Keratinocyte (primary cell): ENCODE results near the gene HPCAL1. TPM values are rescaled to one million over a fixed set of nuclear protein-coding genes. Genes with fewer than 3 reads are reported as not detected.

Experiments used
- DNase-seq: peaks from one replicate; pipeline ENCODE4 v3.0.0-alpha.2; 2011; ENCODE audit warnings: low read depth, missing footprints, low spot score
- FAIRE-seq: peaks from 2 replicates; lab custom pipeline; 2011; peaks lifted over from hg19 to GRCh38; lab: Jason Lieb, UNC
- H2AFZ ChIP-seq: 2 replicates; pipeline ENCODE4 v1.6.0; 2012; ENCODE audit warnings: low read length, control low read depth, inconsistent platforms; ENCODE audit not compliant: control insufficient read depth
- H3K27ac ChIP-seq: 2 replicates; pipeline ENCODE4 v1.5.1; 2011; ENCODE audit warnings: low read length; ENCODE audit not compliant: control insufficient read depth, insufficient read depth
- H3K27me3 ChIP-seq: 3 replicates; pipeline ENCODE4 v1.6.0; 2011; ENCODE audit warnings: low read length; ENCODE audit not compliant: control insufficient read depth, insufficient read depth; ENCODE audit errors: extremely low read depth
- H3K36me3 ChIP-seq, 2 experiments: 2 replicates in 1 of 2; 3 replicates in 1 of 2; pipeline ENCODE4 v1.5.1; 2011; ENCODE audit warnings: low read length in 2 of 2, mild to moderate bottlenecking in 1 of 2; ENCODE audit not compliant: control insufficient read depth in 2 of 2, insufficient read depth in 2 of 2; ENCODE audit errors: extremely low read depth in 1 of 2
- H3K4me1 ChIP-seq: 3 replicates; pipeline ENCODE4 v1.5.1; 2011; ENCODE audit warnings: low read length; ENCODE audit not compliant: control insufficient read depth, insufficient read depth; ENCODE audit errors: extremely low read depth
- H3K4me2 ChIP-seq: 3 replicates; pipeline ENCODE4 v1.6.0; 2011; ENCODE audit warnings: low read depth, low read length; ENCODE audit not compliant: control insufficient read depth, insufficient read depth; ENCODE audit errors: extremely low read depth
- H3K4me3 ChIP-seq, 3 experiments: fragments of 200-600 bp in 1 of 3; sonication (generic) in 1 of 3; 2 replicates in 2 of 3; 3 replicates in 1 of 3; pipeline ENCODE4 v1.5.1; 2011 to 2016; ENCODE audit warnings: low read length in 3 of 3, mild to moderate bottlenecking in 3 of 3, control low read depth in 2 of 3, inconsistent platforms in 1 of 3, low read depth in 1 of 3, mixed read lengths in 1 of 3, mixed run types in 1 of 3, moderate library complexity in 1 of 3; ENCODE audit not compliant: control insufficient read depth in 2 of 3, insufficient read depth in 2 of 3; ENCODE audit errors: extremely low read depth in 1 of 3
- H3K79me2 ChIP-seq: 2 replicates; pipeline ENCODE4 v1.6.0; 2012; ENCODE audit warnings: low read length; ENCODE audit not compliant: control insufficient read depth, insufficient read depth
- H3K9ac ChIP-seq: 3 replicates; pipeline ENCODE4 v1.6.0; 2011; ENCODE audit warnings: low read length; ENCODE audit not compliant: control insufficient read depth, insufficient read depth; ENCODE audit errors: extremely low read depth
- H3K9me1 ChIP-seq: 3 replicates; pipeline ENCODE4 v1.6.0; 2011; ENCODE audit warnings: low read length; ENCODE audit not compliant: control insufficient read depth, insufficient read depth; ENCODE audit errors: extremely low read depth
- H3K9me3 ChIP-seq: 2 replicates; pipeline ENCODE4 v1.5.1; 2012; ENCODE audit warnings: low read depth, low read length; ENCODE audit not compliant: control insufficient read depth
- H4K20me1 ChIP-seq: 3 replicates; pipeline ENCODE4 v1.6.0; 2011; ENCODE audit warnings: low read length; ENCODE audit not compliant: control insufficient read depth, insufficient read depth; ENCODE audit errors: extremely low read depth
- EZH2 ChIP-seq: IDR thresholded peaks from one replicate; pipeline ENCODE4 v1.6.1; 2012; ENCODE audit warnings: inconsistent platforms, mild to moderate bottlenecking, low read length, moderate library complexity
- dilution Hi-C: fragments of 300-500 bp; cut with MboI; formaldehyde crosslinking; loops from one replicate; pipeline ENCODE4 v1.7.0; 2020; ENCODE audit warnings: low sequenced_read_pairs; ENCODE audit not compliant: extremely low pct_ligation_motif_present
- polyA plus RNA-seq, 5 experiments: library from polyadenylated mRNA; depleted of rRNA in 3 of 5; stranded (reverse) in 3 of 5; stranded (forward) in 1 of 5; unstranded in 1 of 5; fragments of >200 nt; gene quantifications; 1 replicate in 1 of 5; 2 replicates in 3 of 5; 3 replicates in 1 of 5; pipeline versions ENCODE4 v1.2.1 to v1.2.3, GENCODE V29; 2011 to 2012; ENCODE audit warnings: missing spikeins in 2 of 5, low read depth in 1 of 5, low replicate concordance in 1 of 5
- TF ChIP-seq, protein P1 (sequence below), 3 experiments: IDR thresholded peaks in 1 of 3; conservative IDR thresholded peaks in 1 of 3; optimal IDR thresholded peaks in 1 of 3; 2 replicates in 2 of 3; 3 replicates in 1 of 3; pipeline versions ENCODE3 to v1.5.1; 2011; ENCODE audit warnings: low read length in 3 of 3, mild to moderate bottlenecking in 3 of 3, moderate library complexity in 2 of 3, control low read depth in 1 of 3, inconsistent platforms in 1 of 3; ENCODE audit not compliant: insufficient read depth in 2 of 3; ENCODE audit errors: extremely low read depth in 1 of 3

Gene HPCAL1
- polyA plus RNA-seq, 1 donor (not counting 4 experiments of a cell fraction or from before 2014, with no cell fraction given) = 18.0 TPM

GRCh38 chr2:10301941-10302478, 694 bp upstream of the HPCAL1 start:
- no peak for FAIRE-seq
- H3K4me3 ChIP-seq = peak overlapping the region in 1 of 3 experiments; percentile 59
- H3K9me1 ChIP-seq = no peaks in the 10 kb centered on the region
- dilution Hi-C loops = no loop called here
- H4K20me1 ChIP-seq = peaks cover 9% of the 10 kb centered on the region
- H3K79me2 ChIP-seq = peaks cover 33% of the 10 kb centered on the region
- no peaks in the 10 kb centered on the region for H3K9me3 ChIP-seq
- no peak overlapping the region for H3K27ac ChIP-seq
- H2AFZ ChIP-seq = peak overlapping the region; percentile 46
- H3K36me3 ChIP-seq = no peaks in the 10 kb centered on the region
- TF ChIP-seq, protein P1, sequence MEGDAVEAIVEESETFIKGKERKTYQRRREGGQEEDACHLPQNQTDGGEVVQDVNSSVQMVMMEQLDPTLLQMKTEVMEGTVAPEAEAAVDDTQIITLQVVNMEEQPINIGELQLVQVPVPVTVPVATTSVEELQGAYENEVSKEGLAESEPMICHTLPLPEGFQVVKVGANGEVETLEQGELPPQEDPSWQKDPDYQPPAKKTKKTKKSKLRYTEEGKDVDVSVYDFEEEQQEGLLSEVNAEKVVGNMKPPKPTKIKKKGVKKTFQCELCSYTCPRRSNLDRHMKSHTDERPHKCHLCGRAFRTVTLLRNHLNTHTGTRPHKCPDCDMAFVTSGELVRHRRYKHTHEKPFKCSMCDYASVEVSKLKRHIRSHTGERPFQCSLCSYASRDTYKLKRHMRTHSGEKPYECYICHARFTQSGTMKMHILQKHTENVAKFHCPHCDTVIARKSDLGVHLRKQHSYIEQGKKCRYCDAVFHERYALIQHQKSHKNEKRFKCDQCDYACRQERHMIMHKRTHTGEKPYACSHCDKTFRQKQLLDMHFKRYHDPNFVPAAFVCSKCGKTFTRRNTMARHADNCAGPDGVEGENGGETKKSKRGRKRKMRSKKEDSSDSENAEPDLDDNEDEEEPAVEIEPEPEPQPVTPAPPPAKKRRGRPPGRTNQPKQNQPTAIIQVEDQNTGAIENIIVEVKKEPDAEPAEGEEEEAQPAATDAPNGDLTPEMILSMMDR (optimal IDR thresholded peaks at IDR 0.05 in 1 of 3, IDR thresholded peaks at IDR 0.05 in 1 of 3, conservative IDR thresholded peaks at IDR 0.05 in 1 of 3; ENCODE audit: extremely low read depth in 1 of 3, insufficient read depth in 2 of 3, low read length in 3 of 3) = no peak
- TF ChIP-seq EZH2 = no peak
- H3K9ac ChIP-seq = peak overlapping the region; percentile 15
- H3K4me2 ChIP-seq = peak overlapping the region; percentile 16
- no peaks in the 10 kb centered on the region for H3K27me3 ChIP-seq
- DNase-seq = no peak
- peaks cover 27% of the 10 kb centered on the region for H3K4me1 ChIP-seq

DNA sequence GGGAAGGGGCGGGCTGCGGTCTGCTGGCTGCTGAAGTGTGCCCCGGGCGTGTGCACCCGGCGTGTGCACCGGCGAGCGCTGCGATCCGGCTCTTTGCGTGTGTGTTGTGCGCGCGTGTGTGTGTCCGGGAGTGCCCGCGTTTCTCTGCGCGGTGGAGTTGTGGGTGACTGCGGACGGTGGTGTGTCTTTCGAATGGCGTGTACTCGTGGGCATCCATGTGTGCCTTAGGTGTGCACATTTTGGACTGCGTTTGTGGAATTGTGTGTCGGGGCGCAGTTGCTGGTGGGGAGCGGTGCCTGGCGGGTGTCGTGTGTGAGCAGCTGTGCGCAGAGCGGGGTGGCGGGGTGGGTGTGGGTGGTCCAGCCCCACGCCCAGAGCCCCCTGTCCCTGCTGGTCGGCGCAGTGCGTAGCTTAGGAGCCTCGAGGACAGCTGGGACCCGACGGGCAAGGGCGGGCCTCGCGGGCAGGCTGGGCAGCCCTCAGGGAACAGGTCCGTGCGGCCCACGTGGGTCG, 533 bp downstream of the HPCAL1 start:
- TF ChIP-seq EZH2 = no peak
- TF ChIP-seq, protein P1 (optimal IDR thresholded peaks at IDR 0.05 in 1 of 3, IDR thresholded peaks at IDR 0.05 in 1 of 3, conservative IDR thresholded peaks at IDR 0.05 in 1 of 3; ENCODE audit: extremely low read depth in 1 of 3, insufficient read depth in 2 of 3, low read length in 3 of 3) = no peak
- no peaks in the 10 kb centered on the region for H3K27me3 ChIP-seq
- peaks cover 14% of the 10 kb centered on the region for H4K20me1 ChIP-seq
- peaks cover 45% of the 10 kb centered on the region for H3K79me2 ChIP-seq
- FAIRE-seq (no peak), DNase-seq (no peak)
- no peaks in the 10 kb centered on the region for H3K9me3 ChIP-seq
- H3K9me1 ChIP-seq = no peaks in the 10 kb centered on the region
- dilution Hi-C loops = no loop called here
- H2AFZ ChIP-seq = peak overlapping the region; percentile 82
- peak overlapping the region; percentile 60 for H3K9ac ChIP-seq
- H3K4me3 ChIP-seq = peak overlapping the region; percentile 59 to 78 (median 74)
- H3K4me2 ChIP-seq = peak overlapping the region; percentile 72
- no peaks in the 10 kb centered on the region for H3K36me3 ChIP-seq
- peaks cover 17% of the 10 kb centered on the region for H3K4me1 ChIP-seq
- H3K27ac ChIP-seq = no peak overlapping the region
